Right lobe of liver (tissue), 6 donors: Measurements from ENCODE around the gene SCNN1B. TPM values are rescaled to one million over a fixed set of nuclear protein-coding genes. Genes with fewer than 3 reads are reported as not detected.
A peak's percentile ranks its signal among the peaks of the same experiment; 100 is the strongest.

Source experiments
- ATAC-seq, 4 donors: fragments of 200-7000 bp; cut with Tn5 transposase; one replicate each; pipeline ENCODE4 v1.9.1; 2020; ENCODE audit warnings: mild to moderate bottlenecking in 4 of 4, moderate library complexity in 4 of 4
- DNase-seq, 3 donors: peaks; one replicate each; pipeline ENCODE4 v3.0.0-alpha.2; 2020
- H3K27ac ChIP-seq, 3 donors: fragments of 200-600 bp; one replicate each; pipeline ENCODE4 v1.8.0; 2022
- H3K27me3 ChIP-seq, 2 donors: fragments of 200-600 bp; one replicate each; pipeline ENCODE4 v1.8.0; 2022
- H3K36me3 ChIP-seq, 4 donors: fragments of 200-600 bp; sonication (generic) in 1 of 4; one replicate each; pipeline versions ENCODE4 v1.5.1 to v1.8.0; 2017 to 2022; ENCODE audit warnings: control low read depth in 1 of 4
- H3K4me1 ChIP-seq, 4 donors: fragments of 200-600 bp; sonication (generic) in 1 of 4; one replicate each; pipeline versions ENCODE4 v1.5.1 to v1.8.0; 2017 to 2022; ENCODE audit warnings: control low read depth in 1 of 4
- H3K4me3 ChIP-seq, 3 donors: fragments of 200-600 bp; one replicate each; pipeline ENCODE4 v1.8.0; 2022
- H3K9me3 ChIP-seq, 4 donors: fragments of 200-600 bp; sonication (generic) in 1 of 4; one replicate each; pipeline versions ENCODE4 v1.5.1 to v1.8.0; 2017 to 2022; ENCODE audit warnings: control low read depth in 1 of 4
- CTCF ChIP-seq, 4 donors: fragments of 200-600 bp in 3 of 4; fragments of 450-650 bp in 1 of 4; IDR thresholded peaks; one replicate each; pipeline versions ENCODE4 v1.5.1 to v1.8.0; 2016 to 2022; ENCODE audit warnings: antibody characterized with exemption in 4 of 4, mild to moderate bottlenecking in 2 of 4
- POLR2A ChIP-seq: fragments of 450-650 bp; IDR thresholded peaks from one replicate; pipeline ENCODE4 v1.6.1; 2017; ENCODE audit warnings: antibody characterized with exemption, mild to moderate bottlenecking
- whole genome bisulfite sequencing: methylation state at CpG from one replicate; pipeline ENCODE4 v1.1.6; 2018; ENCODE audit warnings: low coverage, low lambda C conversion rate; ENCODE audit not compliant: insufficient coverage; ENCODE audit errors: missing lambda C conversion rate; 5-methylcytosine and 5-hydroxymethylcytosine counted together
- intact Hi-C, 2 donors: fragments of 100-400 bp; cut with DNase I; formaldehyde crosslinking; loops; one replicate each; pipeline versions ENCODE4 v1.11.2 to v1.14.1; 2022
- total RNA-seq, 6 experiments: library from RNA; depleted of rRNA in 2 of 6; stranded (reverse); fragments of >200 nt in 2 of 6; fragmentation: NEBNext Ultra II Directional in 3 of 6; extraction: Animal tissue kit (Norgen Biotek cat#: 25700) in 3 of 6; gene quantifications; one replicate each; pipeline versions ENCODE4 v1.1.0 to v1.2.4, GENCODE V29; 2016 to 2023
- donor health status: DM: no; HTN: yes; CAD: no.
- donor health status: DM: no; HTN: no; CAD: no.
- donor health status: DM: no; HTN: no; CAD: no.
- donor health status: DM: no; HTN: yes; CAD: no.
- donor health status: DM: no; HTN: yes; CAD: no.

Gene SCNN1B
- total RNA-seq, 6 experiments from 2014 or later, result 0.12 to 0.13 TPM; not detected in 4

- Histone ChIP-seq H3K9me3 (no peaks in the 10 kb centered on the region), H3K4me3 (no peak overlapping the region), H3K27ac (no peak overlapping the region), H3K36me3 (peaks cover 0 to 57% (median 7%) of the 10 kb centered on the region in 4 donors), H3K4me1 (no peaks in the 10 kb centered on the region), H3K27me3 (no peaks in the 10 kb centered on the region)
- TF ChIP-seq CTCF (IDR thresholded peaks at IDR 0.05) (no peak), POLR2A (no peak)
- intact Hi-C loops, result no loop called here
- DNase-seq (no peak), ATAC-seq (peak in 3 of 4 donors; percentile 32 to 76 (median 35))
- WGBS, result 75% methylated on average over 1 of the region's 7 CpGs
These were observed 106.8 kb downstream of the SCNN1B start for GRCh38 chr16:23408823-23409298.

- intact Hi-C loops, result no loop called here
- no peaks in the 10 kb centered on the region for H3K27me3 ChIP-seq
- H3K27ac ChIP-seq, result no peak overlapping the region
- no peaks in the 10 kb centered on the region for H3K9me3 ChIP-seq
- H3K36me3 ChIP-seq, result peaks cover 0 to 54% (median 10%) of the 10 kb centered on the region in 4 donors
- DNase-seq (no peak), ATAC-seq (no peak)
- H3K4me3 ChIP-seq, result no peak overlapping the region
- H3K4me1 ChIP-seq, result no peaks in the 10 kb centered on the region
- WGBS, result 84% methylated on average over 2 of the region's 2 CpGs
- TF ChIP-seq CTCF (IDR thresholded peaks at IDR 0.05) (no peak), POLR2A (no peak)
These were observed 107.4 kb downstream of the SCNN1B start for GRCh38 chr16:23409522-23409921.

- H3K36me3 ChIP-seq, result peaks cover 0 to 52% (median 10%) of the 10 kb centered on the region in 4 donors
- intact Hi-C loops, result no loop called here
- no peaks in the 10 kb centered on the region for H3K9me3 ChIP-seq
- H3K27ac ChIP-seq, result no peak overlapping the region
- TF ChIP-seq CTCF (IDR thresholded peaks at IDR 0.05) (no peak), POLR2A (no peak)
- DNase-seq (no peak), ATAC-seq (no peak)
- H3K4me1 ChIP-seq, result no peaks in the 10 kb centered on the region
- no peaks in the 10 kb centered on the region for H3K27me3 ChIP-seq
- WGBS, result 73% methylated on average over 2 of the region's 4 CpGs
- H3K4me3 ChIP-seq, result no peak overlapping the region
These were observed 108.1 kb downstream of the SCNN1B start for GRCh38 chr16:23410176-23410575.

GRCh38 chr16:23414731-23415130, 112.6 kb downstream of the SCNN1B start:
- Histone ChIP-seq H3K27ac (no peak overlapping the region), H3K36me3 (peaks cover 0 to 50% (median 5%) of the 10 kb centered on the region in 4 donors), H3K4me1 (no peaks in the 10 kb centered on the region), H3K9me3 (no peaks in the 10 kb centered on the region), H3K27me3 (no peaks in the 10 kb centered on the region), H3K4me3 (no peak overlapping the region)
- WGBS, result 90% methylated on average over 6 of the region's 6 CpGs
- TF ChIP-seq POLR2A (no peak), CTCF (IDR thresholded peaks at IDR 0.05) (no peak)
- intact Hi-C loops, result no loop called here
- DNase-seq (no peak), ATAC-seq (no peak)

- Histone ChIP-seq H3K27me3 (no peaks in the 10 kb centered on the region), H3K4me1 (no peaks in the 10 kb centered on the region), H3K4me3 (no peak overlapping the region), H3K9me3 (no peaks in the 10 kb centered on the region), H3K27ac (no peak overlapping the region), H3K36me3 (peaks cover 0 to 46% (median 5%) of the 10 kb centered on the region in 4 donors)
- ATAC-seq, result no peak
- intact Hi-C loops, result no loop called here
- no peak for TF ChIP-seq CTCF (IDR thresholded peaks at IDR 0.05)
- no peak for TF ChIP-seq POLR2A
- 76% methylated on average over 2 of the region's 7 CpGs for WGBS
- DNase-seq, result no peak
These were observed 114.7 kb downstream of the SCNN1B start for GRCh38 chr16:23416816-23417215.
